Pancreas (tissue), 10 donors: Measurements from ENCODE around the gene ANGPTL3. TPM values are rescaled to one million over a fixed set of nuclear protein-coding genes. Genes with fewer than 3 reads are reported as not detected.
"Not testable (repeated sequence)": the region's sequence is repeated elsewhere in the genome, so short reads cannot be mapped to it uniquely, and the experiment has no call there.

ENCODE experiments used
- ATAC-seq, 4 donors: fragments of 200-7000 bp; cut with Tn5 transposase; one replicate each; pipeline versions ENCODE4 v1.8.0 to v1.9.1; 2020; ENCODE audit warnings: mild to moderate bottlenecking in 4 of 4, moderate library complexity in 4 of 4
- DNase-seq, 6 donors: peaks; one replicate each; pipeline ENCODE4 v3.0.0-alpha.2; 2020
- FAIRE-seq: peaks from 2 replicates; lab custom pipeline; 2012; peaks lifted over from hg19 to GRCh38; lab: Jason Lieb, UNC
- H3K27ac ChIP-seq, 4 donors: fragments of 200-600 bp; sonication (generic); 1 replicate in 3 of 4; 2 replicates in 1 of 4; pipeline versions ENCODE4 v1.5.0 to v1.8.0; 2020
- H3K27me3 ChIP-seq, 4 donors: fragments of 200-600 bp; one replicate each; pipeline ENCODE4 v1.8.0; 2021
- H3K36me3 ChIP-seq, 3 donors: fragments of 200-600 bp; sonication (generic) in 1 of 3; one replicate each; pipeline versions ENCODE4 v1.5.0 to v1.8.0; 2020 to 2021
- H3K4me1 ChIP-seq, 3 donors: fragments of 200-600 bp; one replicate each; pipeline ENCODE4 v1.8.0; 2021
- H3K4me3 ChIP-seq, 4 donors: fragments of 200-600 bp; sonication (generic) in 2 of 4; one replicate each; pipeline versions ENCODE4 v1.5.0 to v1.8.0; 2020 to 2021
- H3K9me3 ChIP-seq, 4 donors: fragments of 200-600 bp; one replicate each; pipeline ENCODE4 v1.8.0; 2021
- CTCF ChIP-seq, 4 donors: fragments of 200-600 bp; sonication (generic) in 3 of 4; IDR thresholded peaks; one replicate each; pipeline versions ENCODE4 v1.5.0 to v1.8.0; 2021; ENCODE audit warnings: antibody characterized with exemption in 4 of 4
- WGBS, 2 donors: extraction: QIAGEN DNeasy Blood & Tissue Kit; methylation state at CpG; one replicate each; pipeline ENCODE4 v1.1.7; 2013; 5-methylcytosine and 5-hydroxymethylcytosine counted together
- intact Hi-C, 3 donors: fragments of 100-400 bp; cut with DNase I; formaldehyde crosslinking; loops; one replicate each; pipeline versions ENCODE4 v1.11.1 to v1.14.2; 2022
- polyA plus RNA-seq, 2 donors: library from polyadenylated mRNA; stranded (reverse); fragments of 200-250 nt; gene quantifications; one replicate each; pipeline ENCODE4 v1.2.3, GENCODE V29; 2013
- total RNA-seq, 6 donors: library from RNA; stranded (reverse); fragmentation: NEBNext Ultra II Directional in 4 of 6; extraction: Animal tissue kit (Norgen Biotek cat#: 25700) in 4 of 6; gene quantifications; one replicate each; pipeline versions ENCODE4 v1.2.1 to v1.2.4, GENCODE V29; 2021 to 2023
- donor health status: healthy with polysubstance abuse.
- donor health status: DM: no; HTN: no; CAD: no; lungs with moderate emphysema.
- donor health status: DM: no; HTN: no; CAD: no.
- donor health status: control.
- donor health status: control.
- donor health status: Bipolar disorder and iron deficiency.
- donor health status: DM: yes; HTN: yes; CAD: no.
- donor health status: DM: no; HTN: no; CAD: no.
- donor health status: DM: no; HTN: no; CAD: no.
- donor health status: DM: yes; HTN: yes; CAD: no.

ANGPTL3 gene
- total RNA-seq (1 to 10 TPM in 1 of 6 donors, under 1 TPM in 5; 0.05 to 1.2 (median 0.51) TPM), polyA plus RNA-seq (under 1 TPM in 1 of 2 donors, not detected in 1; 0.28 TPM)

DNA sequence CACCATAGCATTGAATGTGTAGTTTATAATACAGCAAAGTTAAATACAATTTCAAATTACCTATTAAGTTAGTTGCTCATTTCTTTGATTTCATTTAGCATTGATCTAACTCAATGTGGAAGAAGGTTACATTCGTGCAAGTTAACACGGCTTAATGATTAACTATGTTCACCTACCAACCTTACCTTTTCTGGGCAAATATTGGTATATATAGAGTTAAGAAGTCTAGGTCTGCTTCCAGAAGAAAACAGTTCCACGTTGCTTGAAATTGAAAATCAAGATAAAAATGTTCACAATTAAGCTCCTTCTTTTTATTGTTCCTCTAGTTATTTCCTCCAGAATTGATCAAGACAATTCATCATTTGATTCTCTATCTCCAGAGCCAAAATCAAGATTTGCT is at the start of gene ANGPTL3:
TSS of gene ANGPTL3 (plus strand) at position 240 of the 400 bp plus-strand sequence. CDS start at position 287, 47 bp downstream.
- 15 to 17% methylated on average over 3 of the region's 3 CpGs for WGBS, 2 donors
- Histone ChIP-seq H3K4me3 (no peak within 1 kb of the TSS), H3K36me3 (no peaks in the 10 kb centered on the region), H3K9me3 (no peaks in the 10 kb centered on the region), H3K27me3 (no peaks in the 10 kb centered on the region), H3K27ac (no peak within 1 kb of the TSS), H3K4me1 (peaks cover 12 to 37% (median 22%) of the 10 kb centered on the region in 3 donors)
- intact Hi-C loops, result no loop called here
- no peak for TF ChIP-seq CTCF (IDR thresholded peaks at IDR 0.05)
- ATAC-seq, result peak; percentile 66 to 92 (median 78)
- FAIRE-seq, result peak; percentile 49
- DNase-seq, result no peak

- FAIRE-seq (no peak), DNase-seq (no peak), ATAC-seq (no peak)
- WGBS, 2 donors, result 94 to 96% methylated on average over 2 of the region's 2 CpGs
- Histone ChIP-seq H3K9me3 (no peaks in the 10 kb centered on the region), H3K4me1 (no peaks in the 10 kb centered on the region), H3K27me3 (no peaks in the 10 kb centered on the region), H3K36me3 (no peaks in the 10 kb centered on the region), H3K4me3 (no peak overlapping the region), H3K27ac (no peak overlapping the region)
- no peak for TF ChIP-seq CTCF (IDR thresholded peaks at IDR 0.05)
- intact Hi-C loops, result no loop called here
Observed at GRCh38 chr1:62561306-62561705, 36.0 kb upstream of the ANGPTL3 start.

- FAIRE-seq, DNase-seq, H3K36me3 ChIP-seq, H3K4me1 ChIP-seq, H3K4me3 ChIP-seq, H3K27me3 ChIP-seq, ATAC-seq, H3K27ac ChIP-seq, H3K9me3 ChIP-seq, intact Hi-C loops: not testable (repeated sequence)
- WGBS, 2 donors, result 98 to 100% methylated on average over 1 of the region's 1 CpG
Observed at GRCh38 chr1:62567182-62567581, 30.1 kb upstream of the ANGPTL3 start.

- H3K4me3 ChIP-seq, H3K36me3 ChIP-seq, H3K27me3 ChIP-seq, FAIRE-seq, ATAC-seq, H3K27ac ChIP-seq, DNase-seq, H3K4me1 ChIP-seq, intact Hi-C loops, H3K9me3 ChIP-seq: not testable (repeated sequence)
- WGBS, 2 donors, result 69 to 80% methylated on average over 1 of the region's 1 CpG
Observed at GRCh38 chr1:62567926-62568325, 29.4 kb upstream of the ANGPTL3 start.

DNA sequence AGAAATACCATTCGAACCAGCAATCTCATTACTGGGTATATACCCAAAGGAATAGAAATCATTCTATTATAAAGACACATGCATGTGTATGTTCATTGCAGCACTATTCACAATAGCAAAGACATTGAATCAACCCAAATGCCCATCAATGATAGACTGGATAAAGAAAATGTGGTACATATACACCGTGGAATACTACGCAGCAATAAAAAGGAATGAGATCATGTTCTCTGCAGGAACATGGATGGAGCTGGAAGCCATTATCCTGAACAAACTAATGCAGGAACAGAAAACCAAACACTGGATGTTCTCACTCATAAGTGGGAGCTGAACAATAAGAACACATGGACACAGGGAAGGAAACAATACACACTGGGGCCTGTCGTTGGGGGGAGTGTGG is 25.8 kb upstream of the ANGPTL3 start:
- FAIRE-seq, H3K9me3 ChIP-seq, ATAC-seq, H3K27ac ChIP-seq, H3K36me3 ChIP-seq, H3K4me1 ChIP-seq, H3K27me3 ChIP-seq, DNase-seq, intact Hi-C loops, H3K4me3 ChIP-seq: not testable (repeated sequence)
- WGBS, 2 donors, result 92 to 94% methylated on average over 4 of the region's 4 CpGs

DNA sequence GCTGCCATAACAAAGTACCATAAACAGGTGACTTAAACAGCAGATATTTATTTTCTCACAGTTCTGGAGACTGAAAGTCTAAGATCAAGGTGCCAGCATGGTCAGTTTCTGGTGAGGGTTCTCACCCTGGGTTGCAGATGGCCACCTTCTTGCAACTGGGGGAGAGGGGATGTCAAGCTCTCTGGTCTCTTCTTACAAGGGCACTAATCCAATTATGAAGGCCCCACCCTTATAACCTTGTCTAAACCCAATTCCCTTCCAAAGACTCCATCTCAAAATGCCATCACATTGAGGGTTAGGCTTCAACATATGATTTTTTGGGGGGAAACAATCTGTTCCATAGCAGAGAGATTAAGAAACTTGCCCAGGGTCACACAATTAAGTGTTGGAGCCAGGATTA is 24.8 kb upstream of the ANGPTL3 start:
- no peak for TF ChIP-seq CTCF (IDR thresholded peaks at IDR 0.05)
- Histone ChIP-seq H3K4me3 (no peak overlapping the region), H3K36me3 (no peaks in the 10 kb centered on the region), H3K9me3 (no peaks in the 10 kb centered on the region), H3K4me1 (no peaks in the 10 kb centered on the region), H3K27ac (no peak overlapping the region), H3K27me3 (no peaks in the 10 kb centered on the region)
- intact Hi-C loops, result no loop called here
- no peak for DNase-seq
- ATAC-seq, result no peak
- FAIRE-seq, result no peak
